GM12801 (cell line): Measurements from ENCODE around the gene LHX2.

ENCODE experiments used
- CTCF ChIP-seq: IDR thresholded peaks from one replicate; pipeline ENCODE4 v1.5.1; 2011; ENCODE audit warnings: control low read depth; ENCODE audit not compliant: insufficient read length; ENCODE audit errors: extremely low read depth

The LHX2 gene

GRCh38 chr9:124011460-124012301, at the start of gene LHX2:
Gene LHX2 (plus strand): TSS chr9:124011768. CDS start chr9:124012349, 581 bp downstream.
- TF ChIP-seq CTCF, result no peak

GRCh38 chr9:123964761-123965160, 46.8 kb upstream of the LHX2 start:
- TF ChIP-seq CTCF, result no peak

GRCh38 chr9:123965801-123966686, 45.5 kb upstream of the LHX2 start:
- no peak for TF ChIP-seq CTCF

- TF ChIP-seq CTCF, result no peak
Observed at GRCh38 chr9:123967323-123967722, 44.2 kb upstream of the LHX2 start.

GRCh38 chr9:123972618-123973017, 39.0 kb upstream of the LHX2 start:
- no peak for TF ChIP-seq CTCF

- TF ChIP-seq CTCF, result no peak
Observed at GRCh38 chr9:123973590-123974223, 37.9 kb upstream of the LHX2 start.

GRCh38 chr9:123974471-123974870, 37.1 kb upstream of the LHX2 start:
- TF ChIP-seq CTCF, result no peak
